Measurements from ENCODE around the gene TAF12. TPM values are rescaled to one million over a fixed set of nuclear protein-coding genes. Genes with fewer than 3 reads are reported as not detected.
"Not testable (repeated sequence)": the region's sequence is repeated elsewhere in the genome, so short reads cannot be mapped to it uniquely, and the experiment has no call there.

TAF12 gene
- 41.7 TPM for polyA plus RNA-seq (2013, experiment 1 of 2)
- 41.4 TPM for polyA plus RNA-seq (2013, experiment 2 of 2)

- H3K36me3 ChIP-seq (ENCODE audit: control insufficient read depth in 1 of 2, insufficient read depth in 2 of 2, low read depth in 1 of 2, low read length in 2 of 2), result peaks cover 0 to 7% of the 10 kb centered on the region in 2 experiments
- H3K4me3 ChIP-seq (ENCODE audit: insufficient read depth in 1 of 2, low read depth in 1 of 2, low read length in 2 of 2), result peak within 1 kb of the TSS; percentile 86 to 89
- peaks cover 11% of the 10 kb centered on the region for H3K4me1 ChIP-seq (ENCODE audit: control insufficient read depth, insufficient read depth, low read depth, low read length)
- peak within 1 kb of the TSS; percentile 95 for H3K27ac ChIP-seq (ENCODE audit: low read length, poor library complexity, severe bottlenecking)
- peak within 1 kb of the TSS; percentile 99 for H2AK5ac ChIP-seq (ENCODE audit: low read length, severe bottlenecking)
- 10% methylated on average over 36 of the region's 49 CpGs for WGBS
- H3K9ac ChIP-seq (ENCODE audit: low read length), result peak within 1 kb of the TSS; percentile 94
- H3K4ac ChIP-seq (ENCODE audit: low read depth in 1 of 2, low read length in 2 of 2), result peak within 1 kb of the TSS; percentile 76 to 98
- peak within 1 kb of the TSS; percentile 1 for H4K91ac ChIP-seq (ENCODE audit: low read length)
- peak within 1 kb of the TSS in 1 of 2 experiments; percentile 97 for H3K14ac ChIP-seq (ENCODE audit: low read length in 2 of 2)
- peak within 1 kb of the TSS; percentile 93 for H2AFZ ChIP-seq (ENCODE audit: low read depth, low read length)
- no peak within 1 kb of the TSS for H2BK15ac ChIP-seq (ENCODE audit: low read depth, poor library complexity, severe bottlenecking)
- DNase-seq, result peak; percentile 95
- H2BK5ac ChIP-seq (ENCODE audit: low read depth, low read length, poor library complexity, severe bottlenecking), result peak within 1 kb of the TSS; percentile 58
- H3K79me1 ChIP-seq (replicated peaks; ENCODE audit: low read length, poor library complexity, severe bottlenecking), result peaks cover 1% of the 10 kb centered on the region
- peak within 1 kb of the TSS in 1 of 2 experiments; percentile 71 for H2BK12ac ChIP-seq (ENCODE audit: low read length in 2 of 2)
- peak within 1 kb of the TSS in 1 of 2 experiments; percentile 95 for H3K23ac ChIP-seq (ENCODE audit: low read length in 2 of 2)
- no peak within 1 kb of the TSS for H2BK120ac ChIP-seq (ENCODE audit: low read depth, low read length)
- peak within 1 kb of the TSS; percentile 79 for H4K8ac ChIP-seq (ENCODE audit: low read length)
- H3K9me3 ChIP-seq (ENCODE audit: control insufficient read depth, low read length), result no peaks in the 10 kb centered on the region
- H3K4me2 ChIP-seq (ENCODE audit: low read length, poor library complexity, severe bottlenecking), result peak within 1 kb of the TSS; percentile 77
- no peaks in the 10 kb centered on the region for H3K27me3 ChIP-seq (ENCODE audit: control insufficient read depth in 1 of 2, insufficient read depth in 1 of 2, low read length in 2 of 2)
- H3K18ac ChIP-seq (ENCODE audit: low read depth in 1 of 2, low read length in 2 of 2), result peak within 1 kb of the TSS; percentile 65 to 97
Measured at GRCh38 chr1:28642847-28643635, at the start of gene TAF12. TSS of gene TAF12 (minus strand) at chr1:28643067. CDS start at chr1:28622081, 20,986 bp downstream.

GRCh38 chr1:28691627-28692026 is 48.8 kb upstream of the TAF12 start:
- H3K23ac ChIP-seq (ENCODE audit: low read length in 2 of 2); H3K9ac ChIP-seq (ENCODE audit: low read length); H4K91ac ChIP-seq (ENCODE audit: low read length); H2BK15ac ChIP-seq (ENCODE audit: low read depth, poor library complexity, severe bottlenecking); H2BK120ac ChIP-seq (ENCODE audit: low read depth, low read length); H3K9me3 ChIP-seq (ENCODE audit: control insufficient read depth, low read length); H3K18ac ChIP-seq (ENCODE audit: low read depth in 1 of 2, low read length in 2 of 2); H3K27ac ChIP-seq (ENCODE audit: low read length, poor library complexity, severe bottlenecking); H3K14ac ChIP-seq (ENCODE audit: low read length in 2 of 2); H2BK12ac ChIP-seq (ENCODE audit: low read length in 2 of 2); H3K4me3 ChIP-seq (ENCODE audit: insufficient read depth in 1 of 2, low read depth in 1 of 2, low read length in 2 of 2); H3K4ac ChIP-seq (ENCODE audit: low read depth in 1 of 2, low read length in 2 of 2); H3K79me1 ChIP-seq (replicated peaks; ENCODE audit: low read length, poor library complexity, severe bottlenecking); H3K4me1 ChIP-seq (ENCODE audit: control insufficient read depth, insufficient read depth, low read depth, low read length); H2BK5ac ChIP-seq (ENCODE audit: low read depth, low read length, poor library complexity, severe bottlenecking); H2AK5ac ChIP-seq (ENCODE audit: low read length, severe bottlenecking); H3K27me3 ChIP-seq (ENCODE audit: control insufficient read depth in 1 of 2, insufficient read depth in 1 of 2, low read length in 2 of 2); DNase-seq; H3K4me2 ChIP-seq (ENCODE audit: low read length, poor library complexity, severe bottlenecking); H4K8ac ChIP-seq (ENCODE audit: low read length); H2AFZ ChIP-seq (ENCODE audit: low read depth, low read length): not testable (repeated sequence)
- WGBS, result 100% methylated on average over 1 of the region's 1 CpG
- H3K36me3 ChIP-seq (ENCODE audit: control insufficient read depth in 1 of 2, insufficient read depth in 2 of 2, low read depth in 1 of 2, low read length in 2 of 2), result peaks cover 18 to 46% of the 10 kb centered on the region in 2 experiments

- H3K4me1 ChIP-seq (ENCODE audit: control insufficient read depth, insufficient read depth, low read depth, low read length), result no peaks in the 10 kb centered on the region
- DNase-seq, result no peak
- H2AK5ac ChIP-seq (ENCODE audit: low read length, severe bottlenecking), result no peak overlapping the region
- no peak overlapping the region for H2AFZ ChIP-seq (ENCODE audit: low read depth, low read length)
- no peak overlapping the region for H3K23ac ChIP-seq (ENCODE audit: low read length in 2 of 2)
- H3K79me1 ChIP-seq (replicated peaks; ENCODE audit: low read length, poor library complexity, severe bottlenecking), result peaks cover 18% of the 10 kb centered on the region
- H2BK5ac ChIP-seq (ENCODE audit: low read depth, low read length, poor library complexity, severe bottlenecking), result no peak overlapping the region
- no peak overlapping the region for H4K91ac ChIP-seq (ENCODE audit: low read length)
- H3K9ac ChIP-seq (ENCODE audit: low read length), result no peak overlapping the region
- no peak overlapping the region for H2BK15ac ChIP-seq (ENCODE audit: low read depth, poor library complexity, severe bottlenecking)
- WGBS, result 100% methylated on average over 3 of the region's 4 CpGs
- no peak overlapping the region for H3K14ac ChIP-seq (ENCODE audit: low read length in 2 of 2)
- H3K4me2 ChIP-seq (ENCODE audit: low read length, poor library complexity, severe bottlenecking), result no peak overlapping the region
- no peaks in the 10 kb centered on the region for H3K9me3 ChIP-seq (ENCODE audit: control insufficient read depth, low read length)
- H3K18ac ChIP-seq (ENCODE audit: low read depth in 1 of 2, low read length in 2 of 2), result no peak overlapping the region
- H3K4me3 ChIP-seq (ENCODE audit: insufficient read depth in 1 of 2, low read depth in 1 of 2, low read length in 2 of 2), result no peak overlapping the region
- H3K4ac ChIP-seq (ENCODE audit: low read depth in 1 of 2, low read length in 2 of 2), result no peak overlapping the region
- H2BK120ac ChIP-seq (ENCODE audit: low read depth, low read length), result no peak overlapping the region
- H2BK12ac ChIP-seq (ENCODE audit: low read length in 2 of 2), result no peak overlapping the region
- peaks cover 0 to 43% of the 10 kb centered on the region in 2 experiments for H3K36me3 ChIP-seq (ENCODE audit: control insufficient read depth in 1 of 2, insufficient read depth in 2 of 2, low read depth in 1 of 2, low read length in 2 of 2)
- H3K27me3 ChIP-seq (ENCODE audit: control insufficient read depth in 1 of 2, insufficient read depth in 1 of 2, low read length in 2 of 2), result no peaks in the 10 kb centered on the region
- H3K27ac ChIP-seq (ENCODE audit: low read length, poor library complexity, severe bottlenecking), result no peak overlapping the region
- no peak overlapping the region for H4K8ac ChIP-seq (ENCODE audit: low read length)
Measured at GRCh38 chr1:28684937-28685336, 42.1 kb upstream of the TAF12 start.

- no peak overlapping the region for H2AFZ ChIP-seq (ENCODE audit: low read depth, low read length)
- no peak for DNase-seq
- H3K27me3 ChIP-seq (ENCODE audit: control insufficient read depth in 1 of 2, insufficient read depth in 1 of 2, low read length in 2 of 2), result no peaks in the 10 kb centered on the region
- H3K4me2 ChIP-seq (ENCODE audit: low read length, poor library complexity, severe bottlenecking), result no peak overlapping the region
- H3K9me3 ChIP-seq (ENCODE audit: control insufficient read depth, low read length), result no peaks in the 10 kb centered on the region
- H3K79me1 ChIP-seq (replicated peaks; ENCODE audit: low read length, poor library complexity, severe bottlenecking), result peaks cover 23% of the 10 kb centered on the region
- H3K23ac ChIP-seq (ENCODE audit: low read length in 2 of 2), result no peak overlapping the region
- no peak overlapping the region for H2BK12ac ChIP-seq (ENCODE audit: low read length in 2 of 2)
- no peak overlapping the region for H4K91ac ChIP-seq (ENCODE audit: low read length)
- no peak overlapping the region for H2AK5ac ChIP-seq (ENCODE audit: low read length, severe bottlenecking)
- H3K4me3 ChIP-seq (ENCODE audit: insufficient read depth in 1 of 2, low read depth in 1 of 2, low read length in 2 of 2), result no peak overlapping the region
- no peak overlapping the region for H3K4ac ChIP-seq (ENCODE audit: low read depth in 1 of 2, low read length in 2 of 2)
- H2BK120ac ChIP-seq (ENCODE audit: low read depth, low read length), result no peak overlapping the region
- no peak overlapping the region for H3K9ac ChIP-seq (ENCODE audit: low read length)
- H3K36me3 ChIP-seq (ENCODE audit: control insufficient read depth in 1 of 2, insufficient read depth in 2 of 2, low read depth in 1 of 2, low read length in 2 of 2), result peaks cover 0 to 35% of the 10 kb centered on the region in 2 experiments
- H4K8ac ChIP-seq (ENCODE audit: low read length), result no peak overlapping the region
- H3K4me1 ChIP-seq (ENCODE audit: control insufficient read depth, insufficient read depth, low read depth, low read length), result no peaks in the 10 kb centered on the region
- no peak overlapping the region for H3K18ac ChIP-seq (ENCODE audit: low read depth in 1 of 2, low read length in 2 of 2)
- 93% methylated on average over 6 of the region's 6 CpGs for WGBS
- no peak overlapping the region for H3K27ac ChIP-seq (ENCODE audit: low read length, poor library complexity, severe bottlenecking)
- H3K14ac ChIP-seq (ENCODE audit: low read length in 2 of 2), result no peak overlapping the region
- H2BK15ac ChIP-seq (ENCODE audit: low read depth, poor library complexity, severe bottlenecking), result no peak overlapping the region
- H2BK5ac ChIP-seq (ENCODE audit: low read depth, low read length, poor library complexity, severe bottlenecking), result no peak overlapping the region
Measured at GRCh38 chr1:28682840-28683239, 40.0 kb upstream of the TAF12 start.
